ENCODE data around the gene DYSF.

The DYSF gene

DNA sequence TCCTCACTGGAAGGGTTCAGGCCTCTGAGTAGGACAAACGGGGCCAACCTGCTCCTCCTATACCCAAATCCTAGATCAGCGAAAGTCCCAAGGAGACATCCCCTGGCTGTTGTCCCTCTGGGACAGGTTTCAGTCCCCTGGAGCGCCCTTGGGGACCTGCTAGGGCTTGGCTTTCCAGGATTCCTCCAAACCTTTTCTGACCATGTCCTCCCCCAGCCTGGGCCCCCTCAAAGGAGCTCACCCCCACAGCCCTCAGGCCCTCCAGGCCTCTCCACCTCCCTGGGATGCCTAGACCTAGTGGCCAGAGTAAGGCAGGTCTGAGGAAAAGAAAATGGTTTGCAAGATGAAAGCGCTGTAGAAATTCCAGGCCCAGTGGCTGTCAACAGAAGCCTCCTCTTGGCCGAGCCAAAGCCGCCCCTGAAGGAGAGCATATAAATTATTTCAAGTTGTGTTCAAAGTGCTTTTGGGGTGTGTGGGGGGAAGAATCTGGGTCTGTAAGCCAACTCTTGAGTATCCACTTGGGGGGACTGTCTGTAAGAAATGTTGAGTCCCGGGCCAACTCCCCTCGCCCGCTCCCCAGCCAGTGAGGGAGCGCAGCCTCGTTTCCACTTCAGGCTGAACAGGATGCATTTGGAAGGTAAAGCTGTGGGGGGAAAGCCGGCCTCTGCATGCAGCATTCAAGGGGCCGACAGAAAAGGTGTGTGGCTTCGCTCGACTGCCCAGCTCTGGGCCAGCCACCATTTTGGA, 158.6 kb downstream of the DYSF start:
- no peak for DNase-seq (ENCODE audit: low read depth in 3 of 3, low spot score in 1 of 3)

DNA sequence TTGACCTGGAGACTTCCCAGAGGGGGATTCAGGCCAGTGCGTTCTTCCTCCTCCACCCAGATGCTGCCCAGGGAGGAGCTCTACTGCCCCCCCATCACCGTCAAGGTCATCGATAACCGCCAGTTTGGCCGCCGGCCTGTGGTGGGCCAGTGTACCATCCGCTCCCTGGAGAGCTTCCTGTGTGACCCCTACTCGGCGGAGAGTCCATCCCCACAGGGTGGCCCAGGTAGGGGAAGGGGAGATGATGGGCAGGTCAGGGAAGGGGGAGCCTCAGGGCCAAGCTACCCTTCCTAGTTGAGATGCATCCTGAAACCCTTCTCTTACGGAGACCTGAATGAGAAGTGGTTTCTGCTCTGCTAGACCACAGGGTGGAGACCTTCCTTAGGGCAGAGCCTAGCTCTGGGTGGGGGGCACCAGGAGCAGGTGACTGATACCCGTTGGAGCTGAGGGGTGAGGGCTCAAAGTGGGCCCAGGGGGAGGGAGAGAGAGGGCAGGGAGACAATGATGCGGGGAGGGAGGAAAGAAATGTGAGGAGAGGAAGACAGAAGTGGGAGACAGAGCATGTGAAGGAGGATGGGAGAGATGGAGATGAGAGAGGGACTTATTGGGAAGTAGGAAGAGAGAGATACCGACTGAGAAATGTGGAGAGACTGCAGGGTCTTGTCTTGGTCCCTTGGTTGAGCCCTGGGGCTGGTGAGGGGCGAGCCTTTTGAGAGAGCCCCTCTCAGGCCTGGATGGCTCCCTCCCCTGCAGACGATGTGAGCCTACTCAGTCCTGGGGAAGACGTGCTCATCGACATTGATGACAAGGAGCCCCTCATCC, 159.4 kb downstream of the DYSF start:
- DNase-seq (ENCODE audit: low read depth in 3 of 3, low spot score in 1 of 3), result no peak

DNA sequence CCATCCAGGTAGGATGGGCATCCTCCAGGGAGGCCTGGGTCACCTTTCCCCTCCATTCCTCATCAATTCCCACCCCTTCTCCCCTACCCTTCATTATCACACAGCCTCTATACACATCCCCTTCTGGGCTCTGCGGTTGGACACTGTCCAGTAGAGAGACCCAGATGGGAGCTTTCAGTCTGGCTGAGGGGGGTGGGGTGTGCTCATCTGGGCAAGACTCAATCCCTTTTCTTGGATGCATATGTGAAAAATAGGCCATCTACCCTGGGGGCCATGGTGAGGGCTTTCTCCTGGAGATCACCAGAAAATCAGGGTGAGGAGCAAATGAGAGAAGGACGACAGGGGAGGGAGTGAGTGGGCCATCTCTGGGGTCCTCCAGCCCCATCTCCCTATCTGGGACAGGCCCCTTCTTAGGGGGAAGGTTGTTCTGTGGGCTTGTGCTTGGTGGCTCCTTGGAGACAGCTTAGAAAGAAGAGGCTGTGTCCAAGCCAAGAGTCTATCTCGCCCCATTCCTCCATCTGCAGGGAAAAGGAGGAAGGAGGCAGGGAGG, 160.1 kb downstream of the DYSF start:
- DNase-seq (ENCODE audit: low read depth in 3 of 3, low spot score in 1 of 3), result no peak

DNA sequence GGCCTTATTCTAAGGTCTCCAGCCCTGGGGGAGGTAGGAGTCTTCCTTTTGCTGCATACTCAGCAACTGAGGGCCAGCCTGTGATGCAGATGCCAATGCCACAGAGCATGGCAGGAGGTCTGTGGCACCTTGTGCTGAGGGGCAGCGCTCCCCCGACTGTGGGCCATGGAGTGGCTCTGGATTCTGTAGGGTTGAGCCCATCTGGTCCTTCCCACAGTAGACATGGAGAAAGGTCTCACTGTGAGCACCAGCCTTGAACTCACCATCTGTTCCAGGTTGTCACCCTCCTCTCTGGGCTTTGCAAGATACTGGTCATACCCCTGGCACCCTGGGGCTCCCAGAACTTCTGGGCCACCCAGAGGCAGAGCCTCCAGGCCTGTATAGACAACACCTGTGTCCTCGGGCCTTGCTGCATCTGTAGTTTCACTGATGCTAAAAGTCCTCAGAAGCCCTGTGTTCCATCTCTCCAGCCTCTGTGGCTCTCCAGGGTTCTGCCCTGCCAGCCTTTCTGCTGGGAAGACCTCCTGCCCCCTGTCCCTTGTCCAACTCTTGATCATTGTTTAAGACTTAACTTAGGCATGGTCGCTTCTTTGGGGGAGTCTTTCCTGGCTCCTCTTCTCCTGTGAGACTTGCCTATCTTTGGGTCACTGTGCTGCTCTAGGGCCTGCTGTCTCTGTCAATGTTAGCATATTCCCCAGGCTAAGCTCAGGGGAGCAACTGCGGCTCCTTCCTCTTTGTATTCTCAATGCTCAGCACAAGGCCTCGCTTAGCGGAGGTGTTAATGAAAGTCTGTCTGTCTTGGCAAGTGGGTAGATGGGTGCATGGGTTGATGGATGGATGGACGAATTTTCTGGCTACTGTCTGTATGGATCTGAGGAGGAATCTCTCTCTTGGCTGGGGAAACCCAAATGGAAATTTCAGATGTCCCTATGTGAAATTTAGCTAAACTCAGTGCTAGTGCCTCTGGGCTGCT, 160.9 kb downstream of the DYSF start:
- no peak for DNase-seq (ENCODE audit: low read depth in 3 of 3, low spot score in 1 of 3)

DNA sequence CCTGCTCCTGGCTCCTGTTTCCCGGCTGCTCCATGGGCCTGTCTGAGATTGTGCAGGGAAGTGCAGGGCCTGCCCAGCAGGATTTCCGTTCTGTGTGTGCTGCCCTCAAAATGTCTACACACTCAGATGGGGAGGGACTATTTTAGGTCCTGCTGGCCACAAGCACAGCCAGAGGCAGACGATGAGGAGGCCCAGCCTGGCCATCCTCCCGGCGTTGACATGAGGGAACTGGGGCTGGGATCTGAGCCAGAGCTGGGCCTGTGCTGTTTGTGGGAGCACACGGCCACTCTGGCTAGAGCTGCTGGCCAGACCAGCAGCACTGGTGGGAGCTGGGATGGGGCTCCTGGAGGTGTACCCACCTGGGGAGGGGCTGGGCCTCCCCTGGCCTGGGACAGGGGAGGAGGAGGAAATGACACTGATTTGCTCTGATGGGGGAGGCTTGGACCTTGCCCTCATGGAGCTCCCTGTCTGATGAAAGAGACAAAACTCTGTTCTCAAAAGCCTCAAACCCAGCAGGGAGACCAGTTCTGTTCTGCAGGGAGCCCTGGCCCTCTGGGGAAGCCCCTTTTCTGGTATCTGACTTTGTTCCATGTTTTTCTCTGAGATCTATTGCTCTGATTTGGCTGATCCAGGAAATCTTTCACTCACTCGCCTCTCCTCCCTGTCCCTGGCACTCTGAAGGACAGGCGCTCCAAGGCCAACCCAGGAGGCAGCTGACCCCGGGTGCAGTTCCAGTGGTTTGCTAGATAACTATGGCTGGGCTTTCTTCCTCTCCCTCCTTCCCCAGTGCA, 161.8 kb downstream of the DYSF start:
- no peak for DNase-seq (ENCODE audit: low read depth in 3 of 3, low spot score in 1 of 3)

DNA sequence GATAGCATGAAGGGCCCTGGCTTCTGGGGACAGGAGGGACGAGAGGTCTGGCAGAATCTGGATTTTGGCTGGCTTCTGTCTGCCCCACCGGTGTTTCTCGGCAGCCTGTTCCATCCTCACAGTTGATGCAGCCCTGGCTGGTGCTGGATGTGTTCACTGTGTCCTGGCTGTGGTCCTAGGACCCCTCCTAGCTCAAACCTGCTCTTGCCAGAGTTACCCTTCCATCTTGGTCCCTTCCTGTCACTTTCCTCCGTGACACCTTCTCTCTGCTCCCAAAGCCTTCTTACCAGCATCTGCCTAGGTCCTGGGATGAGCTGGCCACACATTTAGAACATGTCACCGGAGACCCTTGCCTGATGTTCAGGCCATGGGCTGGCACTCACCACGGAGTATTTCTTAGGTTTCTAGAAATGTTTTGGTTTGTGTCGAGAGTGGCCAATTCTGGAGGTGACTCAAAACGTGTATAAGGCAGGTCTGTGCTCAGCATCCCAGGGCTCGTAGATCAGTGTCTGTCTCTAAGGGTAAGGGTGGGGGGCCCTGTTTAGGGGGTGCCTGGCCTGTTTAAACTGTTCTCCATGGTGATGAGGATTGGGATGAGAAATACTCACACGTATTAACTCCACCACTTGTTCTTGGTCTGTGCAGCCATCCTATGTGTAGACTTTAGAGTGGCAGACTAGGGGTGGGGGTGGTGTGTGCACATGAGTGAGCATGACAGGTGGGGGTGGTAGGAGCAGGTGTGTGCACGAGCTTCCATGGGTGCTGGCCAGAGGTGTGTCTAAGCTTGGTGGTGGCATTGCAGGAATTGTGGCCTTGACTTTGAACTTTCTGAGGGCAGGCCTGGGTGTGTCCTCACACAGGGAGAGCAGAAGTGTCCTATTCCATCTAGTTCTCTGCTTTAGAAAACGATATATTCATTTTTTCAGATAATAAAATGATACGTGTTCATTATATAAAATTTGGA, 162.7 kb downstream of the DYSF start:
- no peak for DNase-seq (ENCODE audit: low read depth in 3 of 3, low spot score in 1 of 3)

DNA sequence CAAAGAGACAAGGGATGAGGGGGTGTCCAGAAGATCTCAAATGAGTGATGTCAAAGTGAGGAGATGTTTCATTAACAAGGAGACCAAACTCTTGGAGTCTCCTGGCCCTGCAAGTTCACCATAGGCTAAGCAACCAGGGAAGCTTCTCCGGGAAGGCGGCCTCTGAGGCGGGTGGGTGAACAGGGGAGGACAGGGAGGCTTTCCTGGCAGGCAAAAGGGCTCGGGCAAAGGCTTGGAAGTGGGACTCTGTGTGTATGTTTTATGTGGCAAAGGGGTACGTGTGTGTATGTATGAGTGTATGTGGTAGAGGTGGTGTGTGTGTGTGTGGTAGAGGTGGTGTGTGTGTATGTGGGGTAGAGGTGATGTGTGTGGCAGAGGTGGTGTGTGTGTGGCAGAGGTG, 163.9 kb downstream of the DYSF start:
- DNase-seq (ENCODE audit: low read depth in 3 of 3, low spot score in 1 of 3), result no peak

DNA sequence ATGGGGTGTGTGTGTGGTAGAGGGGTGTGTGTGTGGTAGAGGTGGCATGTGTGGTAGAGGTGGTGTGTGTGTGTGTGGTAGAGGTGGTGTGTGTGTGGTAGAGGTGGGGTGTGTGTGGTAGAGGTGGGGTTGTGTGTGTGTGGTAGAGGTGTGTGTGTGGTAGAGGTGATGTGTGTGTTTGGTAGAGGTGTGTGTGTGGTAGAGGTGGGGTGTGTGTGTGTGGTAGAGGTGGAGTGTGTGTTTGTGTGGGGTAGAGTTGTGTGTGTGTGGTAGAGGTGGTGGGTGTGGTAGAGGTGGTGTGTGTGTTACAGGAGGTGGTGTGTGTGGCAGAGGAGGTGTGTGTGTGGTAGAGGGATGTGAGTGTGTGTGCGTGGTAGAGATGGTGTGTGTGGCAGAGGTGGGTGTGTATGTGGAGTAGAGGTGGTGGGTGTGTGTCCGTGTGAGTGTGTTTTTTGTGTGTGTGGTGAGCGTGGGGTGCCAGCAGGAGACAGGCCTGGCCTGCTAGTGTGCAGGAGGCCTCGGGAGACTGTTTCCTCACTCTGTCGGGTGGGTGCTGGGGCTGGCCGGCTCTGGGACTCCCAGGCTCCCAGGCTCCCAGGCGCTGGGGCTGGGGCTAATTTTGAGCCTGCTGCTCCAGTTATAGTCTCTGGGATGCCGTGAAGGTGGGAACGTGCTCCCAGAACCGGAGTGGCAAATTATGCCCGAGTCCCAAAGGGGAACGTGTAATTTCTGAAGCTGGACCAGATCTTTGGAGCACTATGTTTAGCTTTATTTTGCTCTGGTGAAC, 165.2 kb downstream of the DYSF start:
- no peak for DNase-seq (ENCODE audit: low read depth in 3 of 3, low spot score in 1 of 3)

DNA sequence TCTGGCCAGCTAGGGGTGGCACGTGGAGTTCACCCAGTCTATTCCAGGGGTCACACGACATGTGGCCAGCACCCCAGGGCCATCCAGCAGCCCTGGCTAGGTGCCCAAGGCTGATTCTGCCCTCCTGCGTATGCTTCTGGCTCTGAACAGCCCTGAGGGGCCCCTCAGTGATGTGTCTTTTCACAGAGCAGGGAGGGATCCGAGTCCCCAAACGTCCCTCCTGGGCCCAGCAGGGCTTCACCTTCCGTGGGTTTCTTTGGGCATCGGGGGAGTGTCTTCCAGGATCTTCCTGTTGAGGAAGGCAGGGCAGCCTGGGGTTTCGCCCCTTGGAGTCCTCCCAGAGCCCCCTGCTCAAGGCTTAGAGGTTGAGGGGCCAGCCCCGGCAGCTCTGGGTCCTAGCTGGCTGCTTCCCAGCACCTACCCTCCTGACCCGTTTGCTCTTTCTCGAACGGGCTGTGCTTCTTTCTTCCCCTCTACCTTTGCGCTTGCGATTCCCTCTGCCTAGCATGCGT, 165.9 kb downstream of the DYSF start:
- no peak for DNase-seq (ENCODE audit: low read depth in 3 of 3, low spot score in 1 of 3)

DNA sequence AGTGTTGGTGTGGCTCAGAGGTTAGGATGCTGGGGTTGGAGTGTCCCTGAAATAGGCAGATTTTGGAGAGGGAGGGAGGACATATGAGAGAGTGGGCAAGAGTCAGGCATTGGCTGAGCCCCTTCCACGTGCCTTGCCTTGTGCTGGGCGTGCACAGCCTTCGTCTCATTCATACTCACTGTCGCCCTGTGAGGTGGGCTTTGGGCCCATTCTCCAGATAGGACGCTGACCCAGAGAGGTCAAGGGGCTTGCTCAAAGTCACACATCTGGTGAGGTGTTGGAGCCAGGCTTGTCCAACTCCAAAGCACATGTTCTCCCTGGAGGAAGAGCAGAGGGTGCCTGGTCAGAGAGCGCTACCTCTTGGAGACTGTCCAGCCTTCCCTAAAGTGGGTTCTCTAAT, 166.8 kb downstream of the DYSF start:
- no peak for DNase-seq (ENCODE audit: low read depth in 3 of 3, low spot score in 1 of 3)

DNA sequence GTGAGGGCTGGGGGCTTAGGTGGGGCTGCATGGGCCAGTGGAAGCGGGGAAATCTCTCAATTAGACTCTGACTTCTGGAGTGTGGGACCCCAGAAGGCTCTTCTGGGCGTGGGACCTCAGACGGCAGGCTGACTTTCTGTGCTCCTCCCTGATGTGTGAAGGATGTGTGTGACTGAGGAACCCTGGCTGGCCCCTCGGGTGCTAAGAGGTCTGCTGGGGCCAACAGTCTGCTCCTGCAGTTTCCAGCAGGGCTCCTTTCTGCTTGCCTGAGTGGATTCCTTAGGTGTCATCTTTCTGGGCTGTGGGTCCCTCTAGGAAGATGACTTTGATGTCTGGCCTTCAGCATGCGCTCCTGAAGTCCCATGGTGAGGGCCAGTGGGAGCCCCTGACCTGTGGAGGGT, 167.5 kb downstream of the DYSF start:
- no peak for DNase-seq (ENCODE audit: low read depth in 3 of 3, low spot score in 1 of 3)

DNA sequence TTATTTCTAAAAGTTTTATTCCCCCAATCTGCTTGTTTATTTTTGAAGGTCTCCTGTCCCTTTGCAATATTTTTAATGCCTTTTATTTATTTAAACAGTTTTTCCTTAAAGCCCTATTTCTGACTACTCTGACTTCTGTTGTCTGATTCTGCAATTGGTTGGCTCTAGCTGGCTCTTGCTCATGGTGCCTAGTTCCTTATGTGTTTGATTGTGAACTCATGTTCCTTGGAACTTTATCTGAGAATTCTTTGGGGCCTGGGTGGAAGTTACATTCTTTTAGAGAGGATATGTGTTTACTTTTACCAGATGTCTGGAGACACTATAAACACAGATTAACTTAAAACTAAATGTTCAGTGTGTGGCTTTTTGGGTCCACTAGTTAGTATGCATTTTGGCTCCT, 175.9 kb downstream of the DYSF start:
- no peak for DNase-seq (ENCODE audit: low read depth in 3 of 3, low spot score in 1 of 3)

DNA sequence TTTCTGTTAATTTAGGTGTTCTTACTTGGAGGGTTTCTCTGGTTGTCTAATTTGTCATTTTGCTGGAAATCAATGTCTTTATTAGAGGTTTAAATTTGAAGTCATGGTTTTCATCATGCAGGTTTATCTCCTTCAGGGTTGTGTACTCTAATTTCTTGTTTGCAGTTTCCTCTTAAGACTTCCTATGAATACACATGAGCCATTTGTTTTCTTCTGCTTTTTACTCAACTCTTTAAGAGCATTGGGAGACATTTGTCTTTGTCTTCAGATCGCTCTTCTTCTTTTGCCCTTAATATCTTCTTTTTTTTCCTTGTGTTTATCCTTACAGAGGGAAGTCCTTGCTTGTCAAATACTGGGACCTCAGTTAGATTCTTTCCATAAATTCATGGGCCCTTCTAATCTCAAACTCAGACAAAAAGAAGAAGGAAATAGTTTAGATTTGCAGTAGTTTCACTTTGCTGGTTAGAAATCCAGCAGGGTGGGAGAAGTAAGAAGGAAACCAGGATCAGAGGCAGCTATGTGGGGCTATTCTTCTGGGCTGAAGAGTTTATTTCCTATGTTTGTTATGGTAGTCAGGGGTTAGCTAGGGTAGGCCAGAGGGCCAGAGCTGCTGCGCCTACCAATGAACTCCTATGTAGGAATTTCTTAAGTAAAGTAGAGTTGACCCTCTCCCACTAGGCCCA, 176.6 kb downstream of the DYSF start:
- no peak for DNase-seq (ENCODE audit: low read depth in 3 of 3, low spot score in 1 of 3)

DNA sequence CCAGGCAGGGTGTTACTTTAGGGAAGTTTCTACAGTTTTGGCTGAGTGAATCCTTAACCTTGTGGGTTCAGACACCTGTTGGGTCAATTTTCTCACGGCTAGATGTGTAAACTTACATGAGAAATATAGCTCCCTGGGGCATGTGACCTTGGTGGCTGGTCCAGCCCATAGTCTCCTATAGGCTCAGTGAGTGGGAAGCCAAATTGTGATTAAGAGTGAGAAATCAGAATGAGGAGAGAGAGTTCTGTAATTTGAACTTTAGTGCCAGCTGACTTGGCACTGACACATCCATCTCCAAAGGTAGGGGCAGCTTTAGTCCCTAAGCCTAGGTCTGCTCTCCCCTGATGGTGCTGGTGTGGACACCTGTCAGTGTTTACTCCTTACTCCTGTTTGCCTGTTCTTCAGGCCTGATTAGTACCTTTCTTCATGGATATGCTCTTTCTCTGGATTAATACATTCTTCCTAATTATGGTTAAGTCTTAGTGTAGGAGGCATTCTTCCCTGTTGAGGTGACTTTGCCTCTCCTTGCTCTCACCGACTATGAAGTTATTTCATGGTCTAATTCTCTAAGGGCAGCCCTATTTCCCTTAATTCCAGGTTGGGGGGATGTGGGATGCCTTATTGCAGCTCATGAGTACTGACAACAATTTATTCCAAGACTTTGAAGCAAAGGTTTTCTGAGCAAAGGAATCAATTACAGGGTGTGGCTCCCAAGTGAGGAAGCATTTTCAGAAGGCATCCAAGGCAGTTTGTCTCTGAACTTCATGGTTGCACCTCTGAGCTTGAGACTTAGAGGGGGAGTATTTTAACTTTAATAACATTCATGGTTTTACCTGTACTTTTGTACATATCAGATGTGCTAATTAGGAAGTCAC, 177.3 kb downstream of the DYSF start:
- no peak for DNase-seq (ENCODE audit: low read depth in 3 of 3, low spot score in 1 of 3)

DNA sequence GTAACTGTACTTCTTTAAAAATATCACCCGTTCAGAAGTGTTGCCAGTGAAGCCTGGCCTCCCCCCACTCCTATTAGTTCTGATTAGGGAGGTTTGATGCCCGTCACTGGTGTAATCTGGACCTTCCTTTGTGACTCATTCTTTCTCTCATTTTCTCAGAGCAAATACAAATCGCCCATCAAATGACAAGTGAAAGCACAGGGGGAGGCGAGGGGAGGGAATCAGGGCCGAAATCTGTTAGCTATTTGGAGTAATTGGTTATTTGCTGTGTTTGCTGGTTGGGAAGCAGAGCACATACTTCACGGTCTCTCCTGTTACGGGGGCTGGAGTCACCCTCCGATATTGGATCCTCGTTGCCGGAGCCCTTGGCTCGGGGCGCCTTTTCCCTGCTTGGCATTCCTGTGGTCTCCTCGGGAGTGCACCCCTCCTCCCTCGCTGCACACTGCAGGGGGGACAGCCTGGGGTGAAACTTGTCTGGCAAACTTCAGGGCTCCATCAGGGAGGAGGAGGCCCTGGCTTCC, 178.1 kb downstream of the DYSF start:
- no peak for DNase-seq (ENCODE audit: low read depth in 3 of 3, low spot score in 1 of 3)

DNA sequence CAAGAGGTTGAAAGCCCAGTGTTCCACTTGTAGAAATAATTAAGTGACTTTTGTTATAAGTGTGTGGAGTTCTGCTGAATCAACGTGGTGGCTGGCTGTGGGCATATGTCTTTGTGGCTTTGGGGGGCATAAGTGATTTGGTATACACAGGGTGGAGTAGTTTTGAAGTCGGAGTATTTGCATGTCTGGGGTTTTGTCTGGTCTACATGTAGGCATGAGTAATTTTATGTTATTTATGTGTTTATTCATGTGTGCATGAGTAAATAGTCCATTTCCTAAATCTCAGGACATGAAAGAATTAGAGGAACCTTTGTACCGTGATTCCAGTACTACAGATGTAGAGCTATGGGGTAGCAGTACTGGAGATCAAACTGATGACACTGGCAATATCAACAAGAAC, 179.7 kb downstream of the DYSF start:
- DNase-seq (ENCODE audit: low read depth in 3 of 3, low spot score in 1 of 3), result no peak
